Fibroblast of lung (primary cell): ENCODE results near the gene TERT. TPM values are rescaled to one million over a fixed set of nuclear protein-coding genes. Genes with fewer than 3 reads are reported as not detected.

Experiments
- DNase-seq, 2 donors: peaks; one replicate each; pipeline versions ENCODE4 v3.0.0 to v3.0.0-alpha.2; 2010; ENCODE audit warnings: low read depth in 2 of 2
- H2AFZ ChIP-seq: 2 replicates; pipeline ENCODE4 v1.5.1; 2012; ENCODE audit warnings: low read length, control low read depth, inconsistent platforms
- H3K27ac ChIP-seq: 2 replicates; pipeline ENCODE4 v1.5.1; 2011; ENCODE audit warnings: low read length, control low read depth; ENCODE audit not compliant: insufficient read depth
- H3K27me3 ChIP-seq: 2 replicates; pipeline ENCODE4 v1.5.1; 2011; ENCODE audit warnings: mild to moderate bottlenecking, low read length; ENCODE audit not compliant: control insufficient read depth, insufficient read depth
- H3K36me3 ChIP-seq: 2 replicates; pipeline ENCODE4 v1.5.1; 2011; ENCODE audit warnings: low read length; ENCODE audit not compliant: control insufficient read depth, insufficient read depth
- H3K4me1 ChIP-seq: 2 replicates; pipeline ENCODE4 v1.5.1; 2011; ENCODE audit warnings: low read length; ENCODE audit not compliant: control insufficient read depth, insufficient read depth; ENCODE audit errors: extremely low read depth
- H3K4me2 ChIP-seq: 2 replicates; pipeline ENCODE4 v1.5.1; 2011; ENCODE audit warnings: low read length, control low read depth; ENCODE audit not compliant: insufficient read depth; ENCODE audit errors: extremely low read depth
- H3K4me3 ChIP-seq, 4 experiments: fragments of 200-600 bp in 1 of 4; sonication (generic) in 1 of 4; replicated peaks in 1 of 4; 2 replicates each; pipeline ENCODE4 v1.5.1; 2011 to 2016; ENCODE audit warnings: low read length in 4 of 4, low read depth in 3 of 4, mild to moderate bottlenecking in 3 of 4, control low read depth in 2 of 4, inconsistent platforms in 1 of 4, mixed read lengths in 1 of 4; ENCODE audit not compliant: insufficient read depth in 1 of 4; ENCODE audit errors: control extremely low read depth in 1 of 4
- H3K79me2 ChIP-seq: 2 replicates; pipeline ENCODE4 v1.5.1; 2012; ENCODE audit warnings: mild to moderate bottlenecking, low read length, inconsistent platforms; ENCODE audit not compliant: control insufficient read depth, insufficient read depth
- H3K9ac ChIP-seq: 2 replicates; pipeline ENCODE4 v1.5.1; 2011; ENCODE audit warnings: mild to moderate bottlenecking, low read length, control low read depth; ENCODE audit not compliant: insufficient read depth
- H3K9me3 ChIP-seq: 2 replicates; pipeline ENCODE4 v1.5.1; 2012; ENCODE audit warnings: low read depth, low read length; ENCODE audit not compliant: control insufficient read depth, insufficient read depth
- H4K20me1 ChIP-seq: 2 replicates; pipeline ENCODE4 v1.5.1; 2011; ENCODE audit warnings: low read length; ENCODE audit not compliant: control insufficient read depth, insufficient read depth; ENCODE audit errors: extremely low read depth
- CTCF ChIP-seq, 2 donors: IDR thresholded peaks in 1 of 2; conservative IDR thresholded peaks in 1 of 2; 1 replicate in 1 of 2; 2 replicates in 1 of 2; pipeline ENCODE4 v1.5.1; 2011 to 2012; ENCODE audit warnings: low read length in 2 of 2, control low read depth in 1 of 2, inconsistent platforms in 1 of 2, low read depth in 1 of 2, mild to moderate bottlenecking in 1 of 2
- EZH2 ChIP-seq: IDR thresholded peaks from 2 replicates; pipeline ENCODE4 v1.5.1; 2012; ENCODE audit warnings: low read length, control low read depth, mild to moderate bottlenecking; ENCODE audit errors: missing control alignments
- polyA plus RNA-seq, 2 donors: library from polyadenylated mRNA; depleted of rRNA in 1 of 2; stranded (reverse) in 1 of 2; unstranded in 1 of 2; fragments of >200 nt; gene quantifications; 2 replicates each; pipeline ENCODE4 v1.2.1, GENCODE V29; 2011 to 2012; ENCODE audit warnings: missing spikeins in 1 of 2
- total RNA-seq: library from RNA; depleted of rRNA; stranded (reverse); fragments of >200 nt; gene quantifications from 2 replicates; pipeline ENCODE4 v1.2.1, GENCODE V29; 2014

The TERT gene
- total and polyA plus RNA-seq, 2 donors (not counting 1 experiment from before 2014, with no cell fraction given) = not detected

- H3K27me3 ChIP-seq = peaks cover 5% of the 10 kb centered on the region
- no peaks in the 10 kb centered on the region for H4K20me1 ChIP-seq
- H3K4me1 ChIP-seq = no peaks in the 10 kb centered on the region
- no peaks in the 10 kb centered on the region for H3K36me3 ChIP-seq
- no peak overlapping the region for H3K9ac ChIP-seq
- no peak overlapping the region for H3K27ac ChIP-seq
- no peaks in the 10 kb centered on the region for H3K9me3 ChIP-seq
- DNase-seq = no peak
- H3K4me2 ChIP-seq = no peak overlapping the region
- TF ChIP-seq EZH2 = no peak
- TF ChIP-seq CTCF (conservative IDR thresholded peaks at IDR 0.05 in 1 of 2, IDR thresholded peaks at IDR 0.05 in 1 of 2; ENCODE audit: low read depth in 1 of 2, low read length in 2 of 2) = no peak
- no peak overlapping the region for H3K4me3 ChIP-seq
- no peaks in the 10 kb centered on the region for H3K79me2 ChIP-seq
- no peak overlapping the region for H2AFZ ChIP-seq
Observed at GRCh38 chr5:1298067-1298551, 3.2 kb upstream of the TERT start.

GRCh38 chr5:1297243-1297642 is 2.4 kb upstream of the TERT start:
- no peaks in the 10 kb centered on the region for H3K36me3 ChIP-seq
- no peaks in the 10 kb centered on the region for H3K9me3 ChIP-seq
- H3K4me2 ChIP-seq = no peak overlapping the region
- H3K27ac ChIP-seq = no peak overlapping the region
- H4K20me1 ChIP-seq = no peaks in the 10 kb centered on the region
- H2AFZ ChIP-seq = no peak overlapping the region
- no peaks in the 10 kb centered on the region for H3K4me1 ChIP-seq
- H3K9ac ChIP-seq = no peak overlapping the region
- peaks cover 5% of the 10 kb centered on the region for H3K27me3 ChIP-seq
- TF ChIP-seq EZH2 (no peak), CTCF (conservative IDR thresholded peaks at IDR 0.05 in 1 of 2, IDR thresholded peaks at IDR 0.05 in 1 of 2; ENCODE audit: low read depth in 1 of 2, low read length in 2 of 2) (no peak)
- H3K4me3 ChIP-seq = no peak overlapping the region
- no peaks in the 10 kb centered on the region for H3K79me2 ChIP-seq
- DNase-seq = no peak

- Histone ChIP-seq H3K4me3 (no peak overlapping the region), H3K36me3 (no peaks in the 10 kb centered on the region), H3K79me2 (no peaks in the 10 kb centered on the region), H4K20me1 (no peaks in the 10 kb centered on the region), H2AFZ (no peak overlapping the region), H3K27me3 (peaks cover 5% of the 10 kb centered on the region), H3K4me2 (no peak overlapping the region), H3K9ac (no peak overlapping the region), H3K27ac (no peak overlapping the region), H3K9me3 (no peaks in the 10 kb centered on the region), H3K4me1 (no peaks in the 10 kb centered on the region)
- DNase-seq = no peak
- no peak for TF ChIP-seq CTCF (conservative IDR thresholded peaks at IDR 0.05 in 1 of 2, IDR thresholded peaks at IDR 0.05 in 1 of 2; ENCODE audit: low read depth in 1 of 2, low read length in 2 of 2)
- peak; percentile 52 for TF ChIP-seq EZH2
Observed at GRCh38 chr5:1295650-1296037, 776 bp upstream of the TERT start.
